WTC11 (cell line): ENCODE results near the gene THOP1. TPM values are rescaled to one million over a fixed set of nuclear protein-coding genes. Genes with fewer than 3 reads are reported as not detected.

Source experiments
- ATAC-seq: fragments of 200-7000 bp; cut with Tn5 transposase; 2 replicates; pipeline ENCODE4 v1.10.0; 2021; ENCODE audit warnings: mild to moderate bottlenecking, moderate library complexity
- CTCF ChIA-PET: fragments of 300-600 bp; sonication (Branson Sonifier 250); formaldehyde crosslinking; loops from one replicate; lab custom pipeline; 2021; ENCODE audit warnings: antibody characterized with exemption; lab: Charles Lee
- POLR2A ChIA-PET: fragments of 350-600 bp; sonication (Branson Sonifier 250); formaldehyde crosslinking; loops from one replicate; lab custom pipeline; 2021; ENCODE audit warnings: antibody characterized with exemption; lab: Charles Lee
- DNase-seq: peaks from one replicate; pipeline ENCODE4 v3.0.0; 2021; ENCODE audit warnings: low spot score
- H3K27ac Mint-ChIP-seq: 2 replicates; pipeline ENCODE4 v1.8.0; 2021; ENCODE audit warnings: mixed read lengths
- H3K27me3 Mint-ChIP-seq: 2 replicates; pipeline ENCODE4 v1.8.0; 2021; ENCODE audit warnings: low read depth, mild to moderate bottlenecking, moderate library complexity, mixed read lengths
- H3K36me3 Mint-ChIP-seq: 2 replicates; pipeline ENCODE4 v1.8.0; 2021; ENCODE audit warnings: mixed read lengths
- H3K4me1 Mint-ChIP-seq: 2 replicates; pipeline ENCODE4 v1.8.0; 2022; ENCODE audit warnings: mixed read lengths
- H3K4me3 Mint-ChIP-seq: 2 replicates; pipeline ENCODE4 v1.8.0; 2021; ENCODE audit warnings: mild to moderate bottlenecking, moderate library complexity, mixed read lengths
- H3K9me3 Mint-ChIP-seq: 2 replicates; pipeline ENCODE4 v1.8.0; 2021; ENCODE audit warnings: mixed read lengths
- AR ChIP-seq: fragments of 250-450 bp; sonication (Bioruptor Pico); IDR thresholded peaks from 2 replicates; pipeline ENCODE4 v1.9.0; 2021; ENCODE audit warnings: mild to moderate bottlenecking
- CBFB ChIP-seq: sonication (generic); formaldehyde crosslinking; IDR thresholded peaks from 2 replicates; pipeline ENCODE4 v1.8.1; 2022; ENCODE audit warnings: mild to moderate bottlenecking, low read depth, missing genetic modification reagents
- CREM ChIP-seq: sonication (generic); formaldehyde crosslinking; IDR thresholded peaks from 2 replicates; pipeline ENCODE4 v1.8.1; 2022; ENCODE audit warnings: mild to moderate bottlenecking, missing genetic modification reagents, moderate library complexity
- ELF4 ChIP-seq: sonication (generic); formaldehyde crosslinking; IDR thresholded peaks from 2 replicates; pipeline ENCODE4 v1.8.1; 2022; ENCODE audit warnings: low read depth, mild to moderate bottlenecking, moderate library complexity, missing genetic modification reagents
- ERG ChIP-seq: fragments of 250-450 bp; sonication (Bioruptor Pico); IDR thresholded peaks from 2 replicates; pipeline ENCODE4 v1.8.0; 2021; ENCODE audit warnings: mild to moderate bottlenecking
- ETV6 ChIP-seq: sonication (generic); formaldehyde crosslinking; IDR thresholded peaks from 2 replicates; pipeline ENCODE4 v1.8.1; 2022; ENCODE audit warnings: mild to moderate bottlenecking, missing genetic modification reagents
- FOXJ3 ChIP-seq: sonication (generic); formaldehyde crosslinking; IDR thresholded peaks from 2 replicates; pipeline ENCODE4 v1.9.0; 2021; ENCODE audit warnings: missing genetic modification reagents, mild to moderate bottlenecking, borderline replicate concordance
- FOXK1 ChIP-seq: sonication (generic); formaldehyde crosslinking; IDR thresholded peaks from 2 replicates; pipeline ENCODE4 v1.8.0; 2022; ENCODE audit warnings: mild to moderate bottlenecking, moderate library complexity, missing genetic modification reagents
- HMGXB4 ChIP-seq: sonication (generic); formaldehyde crosslinking; IDR thresholded peaks from 2 replicates; pipeline ENCODE4 v1.8.1; 2023; ENCODE audit warnings: mild to moderate bottlenecking, moderate library complexity, missing genetic modification reagents
- JUN ChIP-seq: sonication (generic); formaldehyde crosslinking; IDR thresholded peaks from 2 replicates; pipeline ENCODE4 v1.8.0; 2023; ENCODE audit warnings: mild to moderate bottlenecking, missing genetic modification reagents
- KAT7 ChIP-seq: sonication (generic); formaldehyde crosslinking; IDR thresholded peaks from 2 replicates; pipeline ENCODE4 v1.8.1; 2023; ENCODE audit warnings: missing genetic modification reagents, mild to moderate bottlenecking, borderline replicate concordance
- MXD4 ChIP-seq: fragments of 250-450 bp; sonication (Bioruptor Pico); IDR thresholded peaks from 2 replicates; pipeline ENCODE4 v1.8.0; 2021; ENCODE audit warnings: mild to moderate bottlenecking, moderate library complexity, borderline replicate concordance
- NFYB ChIP-seq: sonication (generic); formaldehyde crosslinking; conservative IDR thresholded peaks from 2 replicates; pipeline ENCODE4 v1.8.0; 2022; ENCODE audit warnings: low read depth, missing genetic modification reagents
- SMAD4 ChIP-seq: sonication (generic); formaldehyde crosslinking; IDR thresholded peaks from 2 replicates; pipeline ENCODE4 v1.8.0; 2022; ENCODE audit warnings: mild to moderate bottlenecking, missing genetic modification reagents
- SP1 ChIP-seq: sonication (generic); formaldehyde crosslinking; conservative IDR thresholded peaks from 2 replicates; pipeline ENCODE4 v1.8.1; 2022; ENCODE audit warnings: missing genetic modification reagents
- ZNF423 ChIP-seq: fragments of 250-450 bp; sonication (Bioruptor Pico); IDR thresholded peaks from 2 replicates; pipeline ENCODE4 v2.1.2; 2022; ENCODE audit warnings: mild to moderate bottlenecking, moderate library complexity
- total RNA-seq: library from RNA; stranded (reverse); gene quantifications from 3 replicates; pipeline ENCODE4 v1.2.3, GENCODE V29; 2021

The THOP1 gene
- total RNA-seq, 1 experiment from 2014 or later, result 181 TPM

- peak; percentile 86 for TF ChIP-seq ERG (CRISPR knock-in tag)
- no peak for TF ChIP-seq FOXJ3
- TF ChIP-seq MXD4 (CRISPR knock-in tag), result no peak
- peak; percentile 82; the same call in 1 of the 2 replicates for TF ChIP-seq CREM
- TF ChIP-seq HMGXB4 (CRISPR knock-in tag), result peak; percentile 83; the same call in 1 of the 2 replicates
- peak; percentile 80 for TF ChIP-seq SP1 (CRISPR knock-in tag)
- no peak for TF ChIP-seq CBFB (CRISPR knock-in tag)
- TF ChIP-seq SMAD4 (CRISPR knock-in tag), result no peak
- TF ChIP-seq ELF4 (CRISPR knock-in tag), result no peak
- TF ChIP-seq AR (CRISPR knock-in tag), result no peak
- peak; percentile 65; the same call in 1 of the 2 replicates for TF ChIP-seq ETV6 (CRISPR knock-in tag)
- TF ChIP-seq JUN (CRISPR knock-in tag), result 0 out of 2 replicates have a peak, but pooled peaks have one; percentile 26
- TF ChIP-seq FOXK1 (CRISPR knock-in tag), result peak; percentile 48
- peak; percentile 90 for TF ChIP-seq NFYB
- TF ChIP-seq ZNF423, result peak; percentile 89
These were observed 55.8 kb downstream of the THOP1 start, which contains the start of gene ZNF555 (continued) for GRCh38 chr19:2840794-2841791.

- DNase-seq, result no peak
- H3K4me3 Mint-ChIP-seq, result peak overlapping the region; percentile 78
- peaks cover 15% of the 10 kb centered on the region for H3K36me3 Mint-ChIP-seq
- peaks cover 16% of the 10 kb centered on the region for H3K9me3 Mint-ChIP-seq
- POLR2A ChIA-PET, result interaction anchor here (0.6 to 1.2 kb wide), 2 partner anchors 109 to 210 kb away, joined by 3 to 4 read pairs; no protein-coding TSS in a partner anchor
- H3K27ac Mint-ChIP-seq, result no peak overlapping the region
- peaks cover 8% of the 10 kb centered on the region for H3K27me3 Mint-ChIP-seq
- TF ChIP-seq ZNF423 (peak; percentile 32), KAT7 (CRISPR knock-in tag) (no peak)
- TF ChIP-seq, all 79 proteins: peak for 1
- H3K4me1 Mint-ChIP-seq, result peaks cover 5% of the 10 kb centered on the region
- ATAC-seq, result no peak
- CTCF ChIA-PET, result interaction anchor here (0.7 to 2.1 kb wide), 16 partner anchors 9 to 254 kb away, joined by 3 to 14 read pairs (median 3); partner anchors contain the start of genes SGTA and ZNF554
These were observed 56.7 kb downstream of the THOP1 start for GRCh38 chr19:2841855-2842574.
